ENCODE results near the gene GAN. TPM values are rescaled to one million over a fixed set of nuclear protein-coding genes. Genes with fewer than 3 reads are reported as not detected.

GAN gene, protein sequence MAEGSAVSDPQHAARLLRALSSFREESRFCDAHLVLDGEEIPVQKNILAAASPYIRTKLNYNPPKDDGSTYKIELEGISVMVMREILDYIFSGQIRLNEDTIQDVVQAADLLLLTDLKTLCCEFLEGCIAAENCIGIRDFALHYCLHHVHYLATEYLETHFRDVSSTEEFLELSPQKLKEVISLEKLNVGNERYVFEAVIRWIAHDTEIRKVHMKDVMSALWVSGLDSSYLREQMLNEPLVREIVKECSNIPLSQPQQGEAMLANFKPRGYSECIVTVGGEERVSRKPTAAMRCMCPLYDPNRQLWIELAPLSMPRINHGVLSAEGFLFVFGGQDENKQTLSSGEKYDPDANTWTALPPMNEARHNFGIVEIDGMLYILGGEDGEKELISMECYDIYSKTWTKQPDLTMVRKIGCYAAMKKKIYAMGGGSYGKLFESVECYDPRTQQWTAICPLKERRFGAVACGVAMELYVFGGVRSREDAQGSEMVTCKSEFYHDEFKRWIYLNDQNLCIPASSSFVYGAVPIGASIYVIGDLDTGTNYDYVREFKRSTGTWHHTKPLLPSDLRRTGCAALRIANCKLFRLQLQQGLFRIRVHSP
- total RNA-seq (2021; ENCODE audit: unreplicated experiment): 22.5 TPM
- polyA plus RNA-seq (2012): 3.7 and 4.4 TPM in 2 replicates
- Bru-seq, nascent RNA: percentile 84 among the genes with signal in this experiment
- percentile 90 among the genes with signal in this experiment for BruChase-seq, experiment 1, labeled RNA remaining after a 6-hour chase
- BruChase-seq, experiment 2, labeled RNA remaining after a 2-hour chase: percentile 90 among the genes with signal in this experiment
- long read RNA-seq, full-length matches to known transcripts: 17 of 31 reads
- long read RNA-seq, partial matches to known transcripts: 3 of 31 reads
- long read RNA-seq, other reads (novel, unspliced or antisense): 11 of 31 reads

- CTCF ChIA-PET: interaction anchor here (1.0 to 1.5 kb wide), 3 partner anchors 29 to 415 kb away, joined by 3 to 5 read pairs (median 4); no protein-coding TSS in a partner anchor
- H3K9me2 ChIP-seq (ENCODE audit: insufficient read depth): no peaks in the 10 kb centered on the region
- H3K9ac ChIP-seq (ENCODE audit: low read length): peak within 1 kb of the TSS; percentile 73
- DNase-seq (ENCODE audit: low read depth, low spot score) (peak; percentile 94), ATAC-seq (peak; percentile 93)
- H3K4me3 ChIP-seq (replicated peaks in 1 of 2; ENCODE audit: low read depth in 1 of 2, low read length in 2 of 2): peak within 1 kb of the TSS; percentile 69 to 92
- peaks cover 58% of the 10 kb centered on the region for H3K79me2 ChIP-seq (ENCODE audit: insufficient read depth, low read length)
- H3K36me3 ChIP-seq (ENCODE audit: control insufficient read depth in 1 of 2, insufficient read depth in 2 of 2, low read length in 2 of 2): no peaks in the 10 kb centered on the region
- no TSS peak for BruUV-seq (replicated peaks)
- H3K4me2 ChIP-seq (ENCODE audit: low read length): peak within 1 kb of the TSS; percentile 83
- intact Hi-C loops (cut with micrococcal nuclease): loop anchor here (5.0 kb wide), 2 partner anchors 172 to 217 kb away; partner anchors contain the start of gene GCSH
- H3K9me3 ChIP-seq (ENCODE audit: control insufficient read depth in 1 of 2, insufficient read depth in 1 of 2, low read depth in 1 of 2, low read length in 2 of 2): no peaks in the 10 kb centered on the region
- peaks cover 15% of the 10 kb centered on the region; the same call in 1 of the 2 replicates for H4K20me1 ChIP-seq (ENCODE audit: insufficient read depth)
- peak within 1 kb of the TSS; percentile 78 for H3K27ac ChIP-seq (ENCODE audit: low read depth, low read length)
- RAD21 ChIA-PET (ENCODE audit: low non-redundant PET in 1 of 2, low total read pairs in 2 of 2, uncharacterized antibody in 2 of 2, unreplicated experiment in 2 of 2): interaction anchor here in 1 of 2 experiments (0.7 kb wide), 1 partner anchor 404 kb away, joined by 6 read pairs; no protein-coding TSS in a partner anchor
- POLR2A ChIA-PET: interaction anchor here (0.7 to 1.0 kb wide), 3 partner anchors 10 to 277 kb away, joined by 3 to 4 read pairs (median 3); no protein-coding TSS in a partner anchor
- no peaks in the 10 kb centered on the region for H3K27me3 ChIP-seq (ENCODE audit: insufficient read depth, low read length)
- no peak within 1 kb of the TSS for H2AFZ ChIP-seq (ENCODE audit: low read depth, low read length, poor library complexity, severe bottlenecking)
- peaks cover 18 to 35% of the 10 kb centered on the region in 2 experiments for H3K4me1 ChIP-seq (ENCODE audit: control insufficient read depth in 1 of 2, insufficient read depth in 2 of 2, low read length in 2 of 2)
- TF ChIP-seq JUND (IDR thresholded peaks at IDR 0.05) (no peak), SP1 (IDR thresholded peaks at IDR 0.05; ENCODE audit: low read depth) (peak; percentile 97), EGR1 (IDR thresholded peaks at IDR 0.05; ENCODE audit: low read depth) (peak; percentile 100), CTCF (IDR thresholded peaks at IDR 0.05 in 2 of 3, conservative IDR thresholded peaks at IDR 0.05 in 1 of 3; ENCODE audit: borderline replicate concordance in 1 of 3, insufficient read depth in 1 of 3, low read depth in 2 of 3, low read length in 2 of 3) (no peak), ELF1 (IDR thresholded peaks at IDR 0.05; ENCODE audit: borderline replicate concordance, low read depth) (no peak), SRF (IDR thresholded peaks at IDR 0.05; ENCODE audit: low read depth) (peak; percentile 95), CBX3 (IDR thresholded peaks at IDR 0.05; ENCODE audit: low read depth) (peak; percentile 93), POLR2A (IDR thresholded peaks at IDR 0.05; ENCODE audit: borderline replicate concordance, extremely low read depth, insufficient read depth, insufficient read length) (peak; percentile 97), RAD21 (IDR thresholded peaks at IDR 0.05; ENCODE audit: low read depth) (no peak), ATF3 (IDR thresholded peaks at IDR 0.05) (no peak), CEBPB (IDR thresholded peaks at IDR 0.05; ENCODE audit: low read depth) (no peak), ZFX (IDR thresholded peaks at IDR 0.05) (peak; percentile 80; the same call in 1 of the 2 replicates), TCF7L2 (IDR thresholded peaks at IDR 0.05; ENCODE audit: borderline replicate concordance, extremely low read depth, insufficient read depth, insufficient read length) (peak; percentile 84), MAX (IDR thresholded peaks at IDR 0.05) (peak; percentile 94), ZBTB33 (IDR thresholded peaks at IDR 0.05; ENCODE audit: extremely low read depth, insufficient replicate concordance, low read length) (no peak), SIN3A (IDR thresholded peaks at IDR 0.05; ENCODE audit: low read depth) (peak; percentile 95), POLR2AphosphoS5 (IDR thresholded peaks at IDR 0.05; ENCODE audit: low read depth, low read length) (peak; percentile 97)
Measured at GRCh38 chr16:81314603-81315270, at the start of gene GAN. GAN (plus strand) TSS chr16:81314962; CDS start chr16:81315114, 152 bp downstream.

Measured in HCT116 (cell line).